HepG2 (cell line): ENCODE results near the gene LYZL6. TPM values are rescaled to one million over a fixed set of nuclear protein-coding genes. Genes with fewer than 3 reads are reported as not detected.

Experiments
- ATAC-seq: fragments of 200-7000 bp; cut with Tn5 transposase; 3 replicates; pipeline ENCODE4 v1.9.1; 2020; ENCODE audit warnings: mild to moderate bottlenecking, moderate library complexity
- BruUV-seq: library from RNA; stranded (reverse); fragments of 400-500 nt; replicated peaks from 2 replicates; lab custom pipeline; 2021; lab: Mats Ljungman, UMichigan
- CTCF ChIA-PET: fragments of 300-600 bp; formaldehyde crosslinking; extraction: SDS; loops from one replicate; lab custom pipeline; 2021; ENCODE audit warnings: low total read pairs, inconsistent platforms, low intra/inter-chr PET ratio; lab: Yijun Ruan, JAX
- POLR2A ChIA-PET: fragments of 350-600 bp; sonication (Branson Sonifier 250); formaldehyde crosslinking; loops from one replicate; lab custom pipeline; 2020; ENCODE audit warnings: antibody characterized with exemption, inconsistent platforms; lab: Yijun Ruan, JAX
- DNase-seq: peaks from one replicate; pipeline ENCODE4 v3.0.0-alpha.2; 2015; ENCODE audit warnings: low spot score
- FAIRE-seq: peaks from 3 replicates; lab custom pipeline; 2011; peaks lifted over from hg19 to GRCh38; lab: Jason Lieb, UNC
- H2AFZ ChIP-seq: one replicate; pipeline ENCODE4 v1.6.1; 2011; ENCODE audit warnings: low read length, inconsistent platforms
- H3K27ac ChIP-seq: fragments of 300-600 bp; 3 replicates; pipeline ENCODE4 v1.8.0; 2011; ENCODE audit warnings: mixed run types, mild to moderate bottlenecking, mixed read lengths, low read length, inconsistent platforms; ENCODE audit not compliant: insufficient read depth; ENCODE audit errors: extremely low read length
- H3K27me3 ChIP-seq, 2 experiments: fragments of 200-600 bp in 1 of 2; 2 replicates in 1 of 2; 3 replicates in 1 of 2; pipeline versions ENCODE4 v1.6.0 to v1.8.0; 2011; ENCODE audit warnings: low read length in 2 of 2, mild to moderate bottlenecking in 2 of 2, moderate library complexity in 2 of 2, inconsistent platforms in 1 of 2; ENCODE audit not compliant: insufficient read depth in 2 of 2, control insufficient read depth in 1 of 2
- H3K36me3 ChIP-seq, 2 experiments: fragments of 200-600 bp in 1 of 2; replicated peaks in 1 of 2; 2 replicates in 1 of 2; 3 replicates in 1 of 2; pipeline versions ENCODE4 v1.5.1 to v1.8.0; 2011; ENCODE audit warnings: low read length in 2 of 2, inconsistent platforms in 1 of 2; ENCODE audit not compliant: insufficient read depth in 2 of 2, control insufficient read depth in 1 of 2
- H3K4me1 ChIP-seq: 2 replicates; pipeline ENCODE4 v1.5.1; 2012; ENCODE audit warnings: low read length, inconsistent platforms; ENCODE audit not compliant: insufficient read depth
- H3K4me2 ChIP-seq: 2 replicates; pipeline ENCODE4 v1.6.0; 2011; ENCODE audit warnings: low read depth, low read length, inconsistent platforms
- H3K4me3 ChIP-seq, 3 experiments: fragments of 200-600 bp in 1 of 3; sonication (generic), shearing (Covaris generic) in 1 of 3; replicated peaks in 1 of 3; 2 replicates each; pipeline ENCODE4 v1.5.1; 2011 to 2016; ENCODE audit warnings: low read length in 3 of 3, inconsistent platforms in 2 of 3, low read depth in 2 of 3, mild to moderate bottlenecking in 2 of 3, control low read depth in 1 of 3, mixed read lengths in 1 of 3; ENCODE audit not compliant: insufficient read depth in 1 of 3
- H3K79me2 ChIP-seq: one replicate; pipeline ENCODE4 v1.6.1; 2011; ENCODE audit warnings: low read length, inconsistent platforms; ENCODE audit not compliant: insufficient read depth
- H3K9ac ChIP-seq: 2 replicates; pipeline ENCODE4 v1.6.0; 2011; ENCODE audit warnings: mild to moderate bottlenecking, low read depth, low read length, inconsistent platforms; ENCODE audit not compliant: insufficient read depth
- H3K9me3 ChIP-seq: 2 replicates; pipeline ENCODE4 v1.5.1; 2012; ENCODE audit warnings: mild to moderate bottlenecking, low read length
- H4K20me1 ChIP-seq: 2 replicates; pipeline ENCODE4 v1.6.0; 2011; ENCODE audit warnings: inconsistent platforms, mild to moderate bottlenecking, low read length, moderate library complexity; ENCODE audit not compliant: insufficient read depth
- AHDC1 ChIP-seq: sonication (generic); formaldehyde crosslinking; IDR thresholded peaks from 2 replicates; pipeline ENCODE4 v1.5.1; 2020; ENCODE audit warnings: mild to moderate bottlenecking, missing genetic modification reagents, borderline replicate concordance
- ASH2L ChIP-seq: fragments of 300-600, 200-600 bp; sonication (generic); IDR thresholded peaks from 2 replicates; pipeline ENCODE4 v1.7.0; 2017; ENCODE audit warnings: low read depth, mild to moderate bottlenecking, moderate library complexity, mixed read lengths, low read length; ENCODE audit not compliant: insufficient read length
- CBX2 ChIP-seq, 2 experiments: fragments of 200-600 bp in 1 of 2; sonication (generic); formaldehyde crosslinking in 1 of 2; IDR thresholded peaks; 2 replicates each; pipeline versions ENCODE4 v1.7.0 to v1.8.1; 2018 to 2022; ENCODE audit warnings: low read depth in 2 of 2, low read length in 1 of 2, mild to moderate bottlenecking in 1 of 2, missing genetic modification reagents in 1 of 2
- FIP1L1 ChIP-seq: fragments of 200-400 bp; formaldehyde crosslinking; IDR thresholded peaks from 2 replicates; pipeline ENCODE4 v1.6.1; 2018; ENCODE audit warnings: low read depth, mild to moderate bottlenecking, low read length, moderate library complexity, borderline replicate concordance; ENCODE audit not compliant: insufficient read depth
- NAIF1 ChIP-seq: sonication (generic); formaldehyde crosslinking; IDR thresholded peaks from 2 replicates; pipeline ENCODE4 v1.5.0; 2020; ENCODE audit warnings: mild to moderate bottlenecking, missing genetic modification reagents, borderline replicate concordance
- NBN ChIP-seq: fragments of 450-650 bp; conservative IDR thresholded peaks from 2 replicates; pipeline ENCODE4 v1.6.1; 2017
- ZBTB7A ChIP-seq: sonication (generic); formaldehyde crosslinking; IDR thresholded peaks from 2 replicates; pipeline ENCODE4 v1.8.0; 2022; ENCODE audit warnings: mild to moderate bottlenecking, missing genetic modification reagents
- ZNF549 ChIP-seq: sonication (generic); formaldehyde crosslinking; IDR thresholded peaks from 2 replicates; pipeline ENCODE4 v1.5.0; 2020; ENCODE audit warnings: missing genetic modification reagents
- ZNF709 ChIP-seq: sonication (generic); formaldehyde crosslinking; IDR thresholded peaks from 2 replicates; pipeline ENCODE4 v1.5.0; 2020; ENCODE audit warnings: mild to moderate bottlenecking, missing genetic modification reagents
- ZNF747 ChIP-seq: sonication (generic); formaldehyde crosslinking; IDR thresholded peaks from 2 replicates; pipeline ENCODE4 v1.8.1; 2023; ENCODE audit warnings: missing genetic modification reagents, mild to moderate bottlenecking, borderline replicate concordance
- ZNF782 ChIP-seq: sonication (generic); formaldehyde crosslinking; IDR thresholded peaks from 2 replicates; pipeline ENCODE4 v1.4.0; 2020; ENCODE audit warnings: missing genetic modification reagents, mild to moderate bottlenecking, borderline replicate concordance
- in situ Hi-C: cut with HindIII; loops from 2 replicates; pipeline ENCODE4 v1.10.0; 2017; ENCODE audit warnings: low pct_unique_long_range_greater_than_20kb; ENCODE audit not compliant: extremely low pct_ligation_motif_present
- intact Hi-C: fragments of 100-400 bp; cut with micrococcal nuclease; formaldehyde crosslinking; loops from one replicate; pipeline ENCODE4 v1.10.0; 2022; ENCODE audit not compliant: unreplicated experiment
- polyA plus RNA-seq, 8 experiments: library from polyadenylated mRNA; depleted of rRNA in 3 of 8; stranded (reverse) in 7 of 8; unstranded in 1 of 8; fragments of >200 nt; fragmentation: Illumina TruSeq in 4 of 8; extraction: Trizol in 4 of 8; gene quantifications; 2 replicates each; pipeline versions ENCODE4 v1.2.1 to v1.2.3, GENCODE V29; 2011 to 2016; ENCODE audit warnings: low read depth in 4 of 8, missing spikeins in 1 of 8, mixed read lengths in 1 of 8; ENCODE audit not compliant: insufficient read depth in 1 of 8
- total RNA-seq, 5 experiments: library from RNA; depleted of rRNA; stranded (reverse); fragments of >200 nt; fragmentation: Illumina TruSeq; extraction: Trizol; gene quantifications; 2 replicates each; pipeline ENCODE4 v1.2.3, GENCODE V29; 2016; ENCODE audit warnings: low read depth in 1 of 5
- TF ChIP-seq, protein P1 (sequence below): sonication (generic); formaldehyde crosslinking; IDR thresholded peaks from 2 replicates; pipeline ENCODE4 v1.4.0; 2020; ENCODE audit warnings: missing genetic modification reagents; ENCODE audit errors: not compliant biosample characterization

LYZL6 gene
- total and polyA plus RNA-seq, 2 of the 13 experiments (the other 11 are each of a cell fraction or from before 2014, with no cell fraction given), result not detected

DNA sequence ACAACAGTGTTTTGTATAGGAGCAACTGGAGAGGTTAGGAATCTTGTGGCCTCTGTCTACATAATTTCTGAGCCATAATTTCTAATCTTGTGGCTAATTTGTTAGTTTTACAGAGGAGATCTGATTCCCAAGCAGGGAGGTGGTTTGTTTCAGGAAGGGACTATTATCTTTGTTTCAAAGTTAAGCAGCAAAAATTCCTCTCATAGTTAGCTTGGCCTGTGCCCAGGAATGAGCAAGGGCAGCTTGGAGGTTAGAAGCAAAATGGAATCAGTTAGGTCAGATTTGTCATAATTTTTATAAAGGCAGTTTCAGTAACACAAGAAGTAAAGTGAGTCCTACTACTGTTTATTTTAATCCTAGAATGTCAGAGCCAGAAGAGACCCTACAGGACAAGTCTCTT is 10.9 kb downstream of the LYZL6 start:
- ChIA-PET CTCF (no interaction called here), POLR2A (no interaction called here)
- no peak overlapping the region for H3K4me3 ChIP-seq
- H3K79me2 ChIP-seq, result no peaks in the 10 kb centered on the region
- no peak for FAIRE-seq
- H3K27me3 ChIP-seq, result peaks cover 0 to 6% of the 10 kb centered on the region in 2 experiments; a peak in 1 of 5 replicates
- H2AFZ ChIP-seq, result no peak overlapping the region
- no peak overlapping the region for H3K9ac ChIP-seq
- no peaks in the 10 kb centered on the region for H3K9me3 ChIP-seq
- in situ Hi-C loops, result no loop called here
- H3K36me3 ChIP-seq, result no peaks in the 10 kb centered on the region
- ATAC-seq, result no peak
- H3K4me2 ChIP-seq, result no peak overlapping the region
- intact Hi-C loops, result no loop called here
- H3K4me1 ChIP-seq, result no peaks in the 10 kb centered on the region
- no peaks in the 10 kb centered on the region for H4K20me1 ChIP-seq
- BruUV-seq, result no TSS peak
- no peak overlapping the region for H3K27ac ChIP-seq
- no peak for DNase-seq
- TF ChIP-seq NBN (no peak), ZBTB7A (CRISPR knock-in tag) (no peak), NAIF1 (CRISPR knock-in tag) (no peak), ZNF709 (CRISPR knock-in tag) (no peak), ZNF782 (CRISPR knock-in tag) (no peak), ZNF549 (CRISPR knock-in tag) (no peak), FIP1L1 (no peak), CBX2 (IDR thresholded peaks at IDR 0.05; ENCODE audit: low read depth, low read length) (no peak), CBX2 (CRISPR knock-in tag; IDR thresholded peaks at IDR 0.05; ENCODE audit: low read depth) (no peak), ZNF747 (no peak), AHDC1 (CRISPR knock-in tag) (no peak), ASH2L (no peak)
- TF ChIP-seq, protein P1, sequence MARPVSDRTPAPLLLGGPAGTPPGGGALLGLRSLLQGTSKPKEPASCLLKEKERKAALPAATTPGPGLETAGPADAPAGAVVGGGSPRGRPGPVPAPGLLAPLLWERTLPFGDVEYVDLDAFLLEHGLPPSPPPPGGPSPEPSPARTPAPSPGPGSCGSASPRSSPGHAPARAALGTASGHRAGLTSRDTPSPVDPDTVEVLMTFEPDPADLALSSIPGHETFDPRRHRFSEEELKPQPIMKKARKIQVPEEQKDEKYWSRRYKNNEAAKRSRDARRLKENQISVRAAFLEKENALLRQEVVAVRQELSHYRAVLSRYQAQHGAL, result no peak
